K562 (cell line): ENCODE measurements around the gene ELF2. TPM values are rescaled to one million over a fixed set of nuclear protein-coding genes. Genes with fewer than 3 reads are reported as not detected.

ENCODE experiments used
- CHD1 ChIP-seq: fragments of 200-600 bp; sonication (generic); IDR thresholded peaks from one replicate; pipeline ENCODE4 v1.6.1; 2012; ENCODE audit warnings: mild to moderate bottlenecking, moderate library complexity, low read length, inconsistent platforms
- ESRRA ChIP-seq: fragments of 450-650 bp; IDR thresholded peaks from 2 replicates; pipeline ENCODE4 v1.6.1; 2014; ENCODE audit warnings: low read depth, mild to moderate bottlenecking, moderate library complexity, borderline replicate concordance
- HIVEP1 ChIP-seq: fragments of 250-450 bp; sonication (Bioruptor Pico); IDR thresholded peaks from 2 replicates; pipeline ENCODE4 v1.4.0; 2020; ENCODE audit warnings: mild to moderate bottlenecking
- HNRNPH1 ChIP-seq: fragments of 200-400 bp; formaldehyde crosslinking; optimal IDR thresholded peaks from 2 replicates; pipeline ENCODE3; 2017; ENCODE audit warnings: low read depth, mild to moderate bottlenecking, low read length, moderate library complexity
- JUN ChIP-seq, 2 experiments: sonication (generic) in 1 of 2; formaldehyde crosslinking in 1 of 2; IDR thresholded peaks; 2 replicates each; pipeline versions ENCODE4 v1.6.1 to v1.8.0; 2012 to 2022; ENCODE audit warnings: borderline replicate concordance in 2 of 2, mild to moderate bottlenecking in 2 of 2, improper control_type of control experiment in 1 of 2, low read depth in 1 of 2, low read length in 1 of 2, missing genetic modification reagents in 1 of 2
- JUND ChIP-seq, 2 experiments: IDR thresholded peaks; 2 replicates in 1 of 2; 3 replicates in 1 of 2; pipeline ENCODE4 v1.6.1; 2011; ENCODE audit warnings: borderline replicate concordance in 2 of 2, low read depth in 2 of 2, low read length in 2 of 2, improper control_type of control experiment in 1 of 2, missing biosample characterization in 1 of 2, missing genetic modification characterization in 1 of 2, missing genetic modification reagents in 1 of 2
- MYC ChIP-seq, 2 experiments: fragments of 250-450 bp in 1 of 2; sonication (Bioruptor Pico) in 1 of 2; IDR thresholded peaks; 2 replicates each; pipeline versions ENCODE4 v1.5.1 to v1.6.1; 2012 to 2021; ENCODE audit warnings: low read depth in 2 of 2, borderline replicate concordance in 1 of 2, improper control_type of control experiment in 1 of 2, low read length in 1 of 2, mild to moderate bottlenecking in 1 of 2, moderate library complexity in 1 of 2
- NUFIP1 ChIP-seq: fragments of 450-650 bp; IDR thresholded peaks from 2 replicates; pipeline ENCODE4 v1.6.1; 2018; ENCODE audit not compliant: partially characterized antibody
- POLR2AphosphoS2 ChIP-seq: IDR thresholded peaks from 2 replicates; pipeline ENCODE4 v1.6.1; 2012; ENCODE audit warnings: low read length, improper control_type of control experiment
- RBBP5 ChIP-seq: fragments of 200-600 bp; sonication (generic); IDR thresholded peaks from 2 replicates; pipeline ENCODE4 v1.6.1; 2012; ENCODE audit warnings: borderline replicate concordance, mild to moderate bottlenecking, low read length, control low read depth, inconsistent platforms; ENCODE audit not compliant: insufficient read depth, poor library complexity, severe bottlenecking
- TAL1 ChIP-seq: fragments of 450-650 bp; IDR thresholded peaks from 2 replicates; pipeline ENCODE4 v1.6.1; 2016; ENCODE audit warnings: mild to moderate bottlenecking
- TRIM24 ChIP-seq, 2 experiments: fragments of 450-650 bp; IDR thresholded peaks; 2 replicates each; pipeline ENCODE4 v1.6.1; 2016
- ZHX1 ChIP-seq: fragments of 150-350 bp; conservative IDR thresholded peaks from 2 replicates; pipeline ENCODE4 v1.6.1; 2014; ENCODE audit warnings: low read length
- ZNF324 ChIP-seq: fragments of 250-450 bp; sonication (Bioruptor Pico); IDR thresholded peaks from 2 replicates; pipeline ENCODE4 v1.4.0; 2020; ENCODE audit warnings: mild to moderate bottlenecking
- ZNF518B ChIP-seq: fragments of 250-450 bp; sonication (Bioruptor Pico); IDR thresholded peaks from 2 replicates; pipeline ENCODE4 v1.5.0; 2021; ENCODE audit warnings: mild to moderate bottlenecking, moderate library complexity
- ZNF778 ChIP-seq: fragments of 450-650 bp; formaldehyde crosslinking; IDR thresholded peaks from 2 replicates; pipeline ENCODE4 v1.4.0; 2020; ENCODE audit warnings: mild to moderate bottlenecking, moderate library complexity
- polyA plus RNA-seq, 8 experiments: library from polyadenylated mRNA; depleted of rRNA in 4 of 8; stranded (reverse) in 5 of 8; unstranded in 3 of 8; fragments of >200 nt; fragmentation: Nextera tagmentation in 2 of 8; fragmentation: Illumina TruSeq in 1 of 8; extraction: Ambion mirVana in 2 of 8; extraction: Trizol in 1 of 8; gene quantifications; 2 replicates each; pipeline versions ENCODE4 v1.2.1 to v1.2.3, GENCODE V29; 2011 to 2014; ENCODE audit warnings: inconsistent platforms in 1 of 8, missing spikeins in 1 of 8
- total RNA-seq, 7 experiments: library from RNA; depleted of rRNA in 6 of 7; stranded (reverse); fragments of >200 nt in 6 of 7; fragmentation: Illumina TruSeq in 2 of 7; extraction: Trizol in 2 of 7; gene quantifications; 2 replicates each; pipeline versions ENCODE4 v1.2.1 to v1.2.3, GENCODE V29; 2011 to 2021; ENCODE audit warnings: low replicate concordance in 1 of 7
- TF ChIP-seq, protein P1 (sequence below), 2 experiments: IDR thresholded peaks; 2 replicates each; pipeline ENCODE4 v1.6.1; 2011; ENCODE audit warnings: borderline replicate concordance in 1 of 2, control low read depth in 1 of 2, low read depth in 1 of 2, low read length in 1 of 2, mild to moderate bottlenecking in 1 of 2, mixed read lengths in 1 of 2, moderate library complexity in 1 of 2; ENCODE audit not compliant: insufficient read depth in 1 of 2, insufficient read length in 1 of 2, poor library complexity in 1 of 2, severe bottlenecking in 1 of 2; ENCODE audit errors: extremely low read depth in 1 of 2

ELF2 gene
- total and polyA plus RNA-seq, 9 of the 15 experiments (the other 6 are each of a cell fraction or from before 2014, with no cell fraction given) = 9.4 to 58.7 (median 41.6) TPM

- TF ChIP-seq ESRRA = peak; percentile 99
- TF ChIP-seq JUN (IDR thresholded peaks at IDR 0.05; ENCODE audit: borderline replicate concordance, low read depth, low read length) = peak; percentile 61
- TF ChIP-seq JUN (CRISPR knock-in tag; IDR thresholded peaks at IDR 0.05; ENCODE audit: borderline replicate concordance) = no peak
- no peak for TF ChIP-seq POLR2AphosphoS2
- TF ChIP-seq HNRNPH1 = no peak
- no peak for TF ChIP-seq CHD1
- no peak for TF ChIP-seq TRIM24 (IDR thresholded peaks at IDR 0.05)
- TF ChIP-seq ZNF324 (CRISPR knock-in tag) = no peak
- TF ChIP-seq RBBP5 = peak; percentile 62
- peak; percentile 78 for TF ChIP-seq MYC (IDR thresholded peaks at IDR 0.05; ENCODE audit: low read depth, low read length)
- TF ChIP-seq MYC (CRISPR knock-in tag; IDR thresholded peaks at IDR 0.05; ENCODE audit: borderline replicate concordance, low read depth) = no peak
- no peak for TF ChIP-seq ZNF778 (CRISPR knock-in tag)
- peak; percentile 67 for TF ChIP-seq JUND (IDR thresholded peaks at IDR 0.05; ENCODE audit: borderline replicate concordance, low read depth, low read length)
- TF ChIP-seq JUND (tag; IDR thresholded peaks at IDR 0.05; ENCODE audit: borderline replicate concordance, low read depth, low read length) = peak; percentile 64; the same call in 2 of the 3 replicates
- TF ChIP-seq ZNF518B (CRISPR knock-in tag) = no peak
- no peak for TF ChIP-seq HIVEP1 (CRISPR knock-in tag)
- TF ChIP-seq, protein P1, sequence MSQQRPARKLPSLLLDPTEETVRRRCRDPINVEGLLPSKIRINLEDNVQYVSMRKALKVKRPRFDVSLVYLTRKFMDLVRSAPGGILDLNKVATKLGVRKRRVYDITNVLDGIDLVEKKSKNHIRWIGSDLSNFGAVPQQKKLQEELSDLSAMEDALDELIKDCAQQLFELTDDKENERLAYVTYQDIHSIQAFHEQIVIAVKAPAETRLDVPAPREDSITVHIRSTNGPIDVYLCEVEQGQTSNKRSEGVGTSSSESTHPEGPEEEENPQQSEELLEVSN (IDR thresholded peaks at IDR 0.05; ENCODE audit: borderline replicate concordance in 1 of 2, extremely low read depth in 1 of 2, insufficient read depth in 1 of 2, insufficient read length in 1 of 2, low read depth in 1 of 2, low read length in 1 of 2, poor library complexity in 1 of 2, severe bottlenecking in 1 of 2) = peak; percentile 55 to 63
- no peak for TF ChIP-seq TAL1
- TF ChIP-seq ZHX1 = no peak
- TF ChIP-seq NUFIP1 = no peak
These were observed 37.1 kb upstream of the ELF2 start (continued) for GRCh38 chr4:139214039-139214534.
